Left ventricle myocardium superior (tissue), 1 donor: ENCODE data around the gene ARHGEF37. TPM values are rescaled to one million over a fixed set of nuclear protein-coding genes. Genes with fewer than 3 reads are reported as not detected.
"Not testable (repeated sequence)": the region's sequence is repeated elsewhere in the genome, so short reads cannot be mapped to it uniquely, and the experiment has no call there.

Experiments
- ATAC-seq: fragments of 200-7000 bp; cut with Tn5 transposase; one replicate; pipeline ENCODE4 v1.9.1; 2020; ENCODE audit warnings: mild to moderate bottlenecking, moderate library complexity
- DNase-seq: peaks from one replicate; pipeline ENCODE4 v3.0.0-alpha.2; 2020
- intact Hi-C: fragments of 100-400 bp; cut with micrococcal nuclease; formaldehyde crosslinking; loops from one replicate; pipeline ENCODE4 v1.11.0; 2022
- long read RNA-seq: library from polyadenylated mRNA; unstranded; transcript quantifications from one replicate; pipeline ENCODE4 v2.0.0, GENCODE V29; 2021
- total RNA-seq: library from RNA; stranded (reverse); fragmentation: NEBNext Ultra II Directional; extraction: Animal tissue kit (Norgen Biotek cat#: 25700); gene quantifications from one replicate; pipeline ENCODE4 v1.2.1, GENCODE V29; 2021
- donor health status: DM: no; HTN: yes; CAD: no; lungs with severe emphysema.

Gene ARHGEF37
- total RNA-seq, result 32.8 TPM
- long read RNA-seq, full-length matches to known transcripts, result 22 of 82 reads
- long read RNA-seq, partial matches to known transcripts, result 27 of 82 reads
- long read RNA-seq, other reads (novel, unspliced or antisense), result 33 of 82 reads

GRCh38 chr5:149581192-149581861 is at the start of gene ARHGEF37:
Gene ARHGEF37 (plus strand): TSS chr5:149581498. CDS start chr5:149597770, 16,272 bp downstream.
- ATAC-seq, result peak; percentile 87
- peak; percentile 96 for DNase-seq
- intact Hi-C loops, result no loop called here

GRCh38 chr5:149532413-149532812 is 48.9 kb upstream of the ARHGEF37 start:
- ATAC-seq, result peak; percentile 15
- intact Hi-C loops, result no loop called here

GRCh38 chr5:149535787-149536186 is 45.5 kb upstream of the ARHGEF37 start:
- DNase-seq, intact Hi-C loops, ATAC-seq: not testable (repeated sequence)

More at GRCh38 chr5:149532413-149532812, 48.9 kb upstream of the ARHGEF37 start:
- DNase-seq, result no peak

GRCh38 chr5:149537374-149537975 is 43.8 kb upstream of the ARHGEF37 start:
- no peak for ATAC-seq
- no peak for DNase-seq
- intact Hi-C loops, result no loop called here

- intact Hi-C loops, result no loop called here
- DNase-seq, result no peak
- ATAC-seq, result no peak
These were observed 41.2 kb upstream of the ARHGEF37 start for GRCh38 chr5:149540089-149540488.

- ATAC-seq (no peak), DNase-seq (no peak)
- intact Hi-C loops, result no loop called here
These were observed 39.4 kb upstream of the ARHGEF37 start for GRCh38 chr5:149541893-149542292.

- intact Hi-C loops, result no loop called here
- ATAC-seq (peak; percentile 20), DNase-seq (no peak)
These were observed 37.8 kb upstream of the ARHGEF37 start for GRCh38 chr5:149543361-149544027.

DNA sequence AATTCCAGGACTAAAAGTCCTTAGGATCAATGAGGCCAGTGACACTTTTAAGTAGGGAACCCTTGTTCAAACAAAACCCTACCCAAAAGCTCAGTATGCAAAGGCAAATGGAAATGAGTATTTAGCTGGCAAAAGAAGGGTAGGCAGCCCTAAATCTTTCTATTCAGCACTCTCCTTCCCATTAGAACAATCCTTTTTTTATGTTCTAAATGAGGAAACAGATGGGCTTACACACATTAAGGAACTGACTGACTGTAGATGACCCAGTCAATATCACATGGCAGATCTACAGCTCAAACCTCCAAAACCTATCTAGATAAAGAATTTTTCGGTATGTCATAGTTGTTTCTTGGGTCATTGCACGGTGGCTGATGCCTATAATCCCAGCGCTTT is 37.3 kb upstream of the ARHGEF37 start:
- ATAC-seq, result no peak
- intact Hi-C loops, result no loop called here
- DNase-seq, result no peak

GRCh38 chr5:149545327-149545726 is 36.0 kb upstream of the ARHGEF37 start:
- no peak for DNase-seq
- no peak for ATAC-seq
- intact Hi-C loops, result no loop called here

DNA sequence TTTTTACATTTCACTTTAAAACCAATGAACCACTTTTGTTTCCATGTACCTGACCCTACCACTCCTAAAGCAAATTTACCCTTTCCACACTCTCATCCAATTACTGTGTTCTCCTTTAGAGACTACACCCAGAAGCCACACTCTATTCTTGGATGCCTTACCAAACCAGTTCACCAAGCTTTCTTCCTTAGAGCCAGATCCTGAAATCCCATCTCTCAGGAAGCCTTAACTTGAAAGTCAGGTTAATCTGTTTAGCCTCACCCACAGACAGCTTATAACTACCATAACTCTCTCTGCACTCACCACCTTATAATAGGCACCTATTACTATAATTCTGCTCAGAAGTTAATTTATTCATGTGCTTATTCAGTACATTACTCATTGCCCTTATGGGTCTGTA is 34.3 kb upstream of the ARHGEF37 start:
- intact Hi-C loops, result no loop called here
- ATAC-seq, result no peak

DNA sequence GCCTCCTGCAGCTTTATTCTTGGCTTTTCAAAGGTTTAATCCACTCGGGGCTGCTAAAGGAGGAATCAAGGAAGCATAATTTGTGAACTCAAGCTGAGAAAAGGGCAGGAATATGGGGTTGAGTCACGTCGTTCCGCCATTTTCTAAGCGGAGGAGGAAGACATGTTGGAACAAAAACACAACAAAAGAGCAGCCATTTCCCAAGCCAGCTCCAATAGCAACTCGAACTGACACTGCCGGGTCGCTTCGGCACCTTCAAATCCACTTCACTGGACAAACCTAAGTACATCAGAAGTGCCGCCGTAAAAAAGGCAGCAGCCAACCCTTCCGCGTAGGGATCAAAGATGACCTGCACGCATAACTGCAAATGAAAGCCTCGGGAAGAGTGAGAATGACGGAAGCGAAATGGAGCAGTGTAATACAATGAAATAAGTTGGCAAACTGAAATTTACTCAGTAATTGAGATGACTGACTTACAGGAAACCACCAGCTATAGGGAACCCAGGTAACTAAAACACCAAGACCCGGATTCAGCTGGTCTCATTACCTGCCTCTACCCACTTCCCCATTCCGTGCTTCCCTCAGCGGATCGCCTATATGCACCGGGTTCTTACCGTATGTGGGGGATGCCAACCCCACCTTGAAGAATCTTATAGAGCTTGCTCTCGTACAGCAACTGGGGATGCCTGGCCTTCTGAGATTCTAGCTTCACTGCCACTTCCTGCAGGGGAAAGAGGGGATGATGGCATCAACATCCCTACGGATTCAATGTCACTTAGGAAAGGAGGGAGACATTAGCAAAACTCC is 31.6 kb upstream of the ARHGEF37 start:
- ATAC-seq (no peak), DNase-seq (no peak)
- intact Hi-C loops, result loop anchor here (5.0 kb wide), 1 partner anchor 107 kb away; no protein-coding TSS in a partner anchor

More for the DNA sequence above, 34.3 kb upstream of the ARHGEF37 start:
- DNase-seq, result no peak

DNA sequence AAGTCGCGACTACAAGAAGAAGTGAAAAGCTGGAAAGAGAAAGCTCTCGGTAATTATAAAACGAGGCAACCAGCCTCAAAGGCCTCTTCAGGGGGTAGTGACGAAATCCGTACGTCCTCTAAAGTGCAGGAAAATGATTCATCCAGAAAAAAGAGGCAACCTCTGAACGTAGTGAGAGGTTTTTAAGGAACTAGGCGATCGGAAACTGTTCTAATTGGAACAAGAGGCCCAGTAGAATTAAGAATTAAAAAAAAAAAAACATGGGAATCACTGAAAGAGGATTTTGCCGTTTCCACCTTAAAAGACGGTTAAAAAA is 31.1 kb upstream of the ARHGEF37 start:
- ATAC-seq, result no peak
- no peak for DNase-seq
- intact Hi-C loops, result loop anchor here (5.0 kb wide), 1 partner anchor 108 kb away; no protein-coding TSS in a partner anchor

DNA sequence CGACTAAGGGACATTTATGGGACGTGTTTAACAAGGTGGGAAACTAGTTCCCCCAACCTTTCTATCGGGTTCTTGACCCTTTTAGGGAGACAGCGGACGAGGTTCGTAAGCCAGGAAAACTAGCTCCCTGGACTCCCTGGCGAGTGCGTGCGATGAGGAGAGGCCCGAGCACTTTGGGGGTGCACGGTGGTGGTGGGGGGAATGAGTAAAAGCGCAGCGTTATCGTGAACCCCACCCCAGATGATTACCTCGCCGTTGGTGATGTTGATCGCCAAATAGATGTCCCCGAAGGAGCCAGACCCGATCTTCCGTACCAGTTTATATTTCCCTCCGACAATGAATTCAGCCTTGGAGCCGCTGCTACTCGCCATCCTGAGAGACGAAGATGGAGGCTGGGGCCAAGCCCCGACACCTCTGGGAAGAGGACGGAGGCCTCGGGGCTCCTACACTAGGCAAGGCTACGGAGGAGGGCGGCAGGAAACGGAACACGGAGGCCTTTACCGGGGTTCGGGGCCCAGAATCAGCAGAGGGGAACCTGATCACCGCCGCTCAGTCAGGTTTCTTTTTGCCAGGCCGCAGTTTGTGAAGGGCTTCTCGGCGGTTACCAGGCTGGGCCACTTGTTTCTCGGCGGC is 30.6 kb upstream of the ARHGEF37 start:
- peak; percentile 21 for ATAC-seq
- no peak for DNase-seq
- intact Hi-C loops, result loop anchor here (5.0 kb wide), 1 partner anchor 108 kb away; no protein-coding TSS in a partner anchor

DNA sequence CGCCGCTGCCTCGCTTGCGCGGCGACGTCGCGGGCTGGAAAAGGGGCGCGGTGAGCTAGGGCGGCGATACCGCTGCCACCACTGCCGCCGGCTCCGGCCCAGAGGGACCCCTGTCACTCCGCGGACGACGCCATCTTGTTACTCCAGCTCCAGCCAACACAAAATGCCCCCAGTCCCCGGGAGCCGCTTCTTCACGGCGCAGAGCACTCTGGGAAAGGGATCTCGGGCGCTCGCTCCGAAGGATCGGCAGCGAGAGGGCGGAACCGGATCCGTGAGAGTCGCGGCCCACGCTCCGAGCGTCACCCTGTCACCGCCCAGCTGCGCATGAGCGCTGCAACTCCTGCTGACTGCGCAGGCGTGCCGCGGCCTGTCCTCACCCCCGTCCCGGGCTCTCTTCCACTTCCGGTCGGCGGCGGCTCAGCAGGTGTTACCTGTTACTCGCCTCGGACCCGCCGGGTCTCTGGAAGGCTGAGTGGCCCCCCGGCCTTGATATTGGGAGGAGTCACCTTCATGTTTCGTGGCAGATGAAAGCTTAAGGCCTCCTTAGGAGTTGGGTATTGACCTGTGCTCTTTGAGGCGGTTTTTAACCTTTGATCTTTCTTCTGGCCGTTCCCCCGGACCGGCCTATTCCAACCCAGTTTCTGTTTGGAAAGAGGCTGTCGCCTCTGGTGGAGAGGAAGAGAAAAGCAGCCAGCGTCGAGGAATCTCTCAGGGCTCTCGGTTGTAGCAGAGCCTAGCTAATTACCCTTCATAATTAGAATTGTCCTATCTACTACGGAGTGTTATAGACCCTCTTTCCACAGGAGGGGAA is 29.9 kb upstream of the ARHGEF37 start, which contains the start of gene CSNK1A1:
Gene CSNK1A1, minus strand, starts transcription at position 213 of the 811 bp plus-strand sequence. CDS start 475 bp downstream, outside the sequence.
- DNase-seq, result peak; percentile 99
- intact Hi-C loops, result loop anchor here (5.0 kb wide), 1 partner anchor 109 kb away; no protein-coding TSS in a partner anchor
- ATAC-seq, result peak; percentile 96

DNA sequence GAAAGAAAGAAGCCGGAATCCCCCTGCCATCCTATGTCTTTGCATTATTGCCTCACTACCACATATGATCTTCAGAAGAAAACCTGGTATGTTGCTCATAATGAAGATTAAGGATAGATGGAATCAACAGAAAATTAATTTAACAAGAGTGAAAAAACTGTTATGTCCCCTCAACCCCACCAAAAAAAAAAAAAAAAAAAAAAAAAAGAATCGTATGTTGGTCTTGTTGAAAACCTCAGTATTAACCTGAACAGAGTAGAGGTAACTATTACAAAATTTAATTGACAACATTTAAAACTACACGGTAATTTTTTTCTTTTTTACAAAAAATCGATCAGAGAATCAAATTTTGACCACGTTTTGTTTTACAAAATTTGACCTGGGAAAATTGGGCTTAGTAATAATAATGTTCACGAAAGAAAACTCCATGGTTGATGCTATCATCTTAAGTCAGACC is 29.2 kb upstream of the ARHGEF37 start:
- DNase-seq (no peak), ATAC-seq (no peak)
- intact Hi-C loops, result loop anchor here (5.0 kb wide), 1 partner anchor 110 kb away; no protein-coding TSS in a partner anchor

DNA sequence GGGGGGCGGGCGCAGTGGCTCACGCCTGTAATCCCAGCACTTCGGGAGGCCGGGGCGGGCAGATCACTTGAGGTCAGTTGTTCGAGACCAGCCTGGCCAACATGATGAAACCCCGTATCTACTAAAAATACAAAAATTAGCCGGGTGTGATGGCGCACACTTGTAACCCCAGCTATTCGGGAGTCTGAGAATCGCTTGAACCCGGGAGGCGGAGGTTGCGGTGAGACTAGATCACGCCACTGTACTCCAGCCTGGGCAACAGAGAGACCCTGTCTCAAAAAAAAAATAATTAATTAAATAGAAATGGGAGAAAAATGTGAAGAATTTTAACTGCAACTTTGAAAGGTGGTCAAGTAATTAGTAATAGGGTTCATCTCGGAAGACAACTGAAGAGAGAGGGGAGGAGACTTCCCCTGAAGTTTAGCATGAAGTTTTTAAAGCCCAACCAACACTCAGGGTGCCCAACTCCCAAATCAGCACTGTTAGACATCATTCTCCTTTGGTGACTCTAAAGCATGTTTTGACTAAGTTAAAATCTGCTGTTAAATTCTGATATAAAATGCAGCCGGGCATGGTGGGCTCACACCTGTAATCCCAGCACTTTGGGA is 28.6 kb upstream of the ARHGEF37 start:
- ATAC-seq (no peak), DNase-seq (no peak)
- intact Hi-C loops, result loop anchor here (5.0 kb wide), 1 partner anchor 110 kb away; no protein-coding TSS in a partner anchor

DNA sequence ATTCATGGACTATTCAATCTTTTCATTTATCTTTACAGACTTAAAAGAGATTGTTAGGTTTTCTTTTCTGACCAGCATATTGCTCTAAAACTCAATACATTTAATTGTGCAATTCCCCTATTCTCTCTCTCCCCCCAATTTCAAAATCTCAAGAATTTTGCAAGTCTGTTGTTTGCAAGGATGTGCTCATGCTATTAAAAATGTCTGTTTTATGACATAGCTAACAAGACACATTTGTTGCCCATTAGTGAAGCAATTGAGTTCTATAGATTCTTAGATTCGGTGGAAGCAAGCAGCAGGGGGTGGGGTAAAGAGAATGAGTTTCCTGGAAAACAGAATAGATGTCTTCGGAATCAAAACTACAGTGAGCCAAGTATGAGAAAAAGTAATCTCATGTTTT is 21.6 kb upstream of the ARHGEF37 start:
- intact Hi-C loops, result loop anchor here (5.0 to 10.0 kb wide), 2 partner anchors 122 to 175 kb away; no protein-coding TSS in a partner anchor
- no peak for ATAC-seq
- no peak for DNase-seq
